HEK293 (cell line): ENCODE measurements around the gene SP140L.
"Not testable (repeated sequence)": the region's sequence is repeated elsewhere in the genome, so short reads cannot be mapped to it uniquely, and the experiment has no call there.

ENCODE experiments used
- CTCF ChIA-PET: fragments of 350-600 bp; formaldehyde crosslinking; extraction: SDS; loops from one replicate; lab custom pipeline; 2021; ENCODE audit warnings: antibody characterized with exemption; lab: Yijun Ruan, JAX
- POLR2A ChIA-PET: fragments of 300-600 bp; formaldehyde crosslinking; extraction: SDS; loops from one replicate; lab custom pipeline; 2020; ENCODE audit warnings: antibody characterized with exemption, inconsistent platforms; lab: Yijun Ruan, JAX
- H3K27ac ChIP-seq: fragments of 200-500 bp; sonication (Bioruptor generic); 2 replicates; pipeline ENCODE4 v1.5.1; 2014; ENCODE audit warnings: low read depth, low read length, control low read depth, inconsistent platforms; ENCODE audit errors: extremely low read depth
- H3K36me3 ChIP-seq, 2 experiments: fragments of 200-500 bp in 1 of 2; sonication (Bioruptor generic) in 1 of 2; 1 replicate in 1 of 2; 2 replicates in 1 of 2; pipeline ENCODE4 v1.5.1; 2014 to 2017; ENCODE audit warnings: inconsistent platforms in 2 of 2, low read length in 2 of 2; ENCODE audit not compliant: control insufficient read depth in 2 of 2, insufficient read depth in 1 of 2
- H3K4me1 ChIP-seq: fragments of 200-500 bp; sonication (Bioruptor generic); 2 replicates; pipeline ENCODE4 v1.5.1; 2014; ENCODE audit warnings: mild to moderate bottlenecking, low read length, inconsistent platforms; ENCODE audit not compliant: control insufficient read depth, insufficient read depth
- H3K4me3 ChIP-seq: 2 replicates; pipeline ENCODE4 v1.5.1; 2011; ENCODE audit warnings: low read depth, mild to moderate bottlenecking, control low read depth, low read length, moderate library complexity
- H3K9me3 ChIP-seq: fragments of 200-500 bp; sonication (Bioruptor generic); 2 replicates; pipeline ENCODE4 v1.5.1; 2014; ENCODE audit warnings: low read depth, low read length, inconsistent platforms; ENCODE audit not compliant: control insufficient read depth, insufficient read depth
- GLI4 ChIP-seq: fragments of 450-650 bp; formaldehyde crosslinking; IDR thresholded peaks from 2 replicates; pipeline ENCODE4 v1.5.1; 2016; ENCODE audit warnings: missing biosample characterization, missing genetic modification characterization
- GLIS2 ChIP-seq: fragments of 450-650 bp; formaldehyde crosslinking; IDR thresholded peaks from 2 replicates; pipeline ENCODE4 v1.5.1; 2016; ENCODE audit warnings: missing biosample characterization, missing genetic modification characterization
- KLF17 ChIP-seq: fragments of 450-650 bp; formaldehyde crosslinking; IDR thresholded peaks from 2 replicates; pipeline ENCODE4 v1.5.1; 2016; ENCODE audit warnings: missing biosample characterization, missing genetic modification characterization
- TSHZ1 ChIP-seq: fragments of 450-650 bp; formaldehyde crosslinking; IDR thresholded peaks from 2 replicates; pipeline ENCODE4 v1.5.1; 2016; ENCODE audit warnings: missing biosample characterization, missing genetic modification characterization, borderline replicate concordance
- ZBTB48 ChIP-seq: fragments of 450-650 bp; formaldehyde crosslinking; IDR thresholded peaks from 2 replicates; pipeline ENCODE4 v1.5.1; 2016; ENCODE audit warnings: missing biosample characterization, missing genetic modification characterization
- ZNF121 ChIP-seq: fragments of 450-650 bp; formaldehyde crosslinking; IDR thresholded peaks from 2 replicates; pipeline ENCODE4 v1.5.1; 2016; ENCODE audit warnings: missing biosample characterization, missing genetic modification characterization
- ZNF132 ChIP-seq: fragments of 450-650 bp; formaldehyde crosslinking; IDR thresholded peaks from 2 replicates; pipeline ENCODE4 v1.5.1; 2017; ENCODE audit warnings: missing biosample characterization, missing genetic modification characterization, borderline replicate concordance
- ZNF221 ChIP-seq: fragments of 450-650 bp; formaldehyde crosslinking; IDR thresholded peaks from 2 replicates; pipeline ENCODE4 v1.5.1; 2017; ENCODE audit warnings: missing biosample characterization, missing genetic modification characterization, borderline replicate concordance
- ZNF362 ChIP-seq: fragments of 450-650 bp; formaldehyde crosslinking; IDR thresholded peaks from 2 replicates; pipeline ENCODE4 v1.5.1; 2016; ENCODE audit warnings: missing biosample characterization, missing genetic modification characterization
- ZNF404 ChIP-seq: fragments of 450-650 bp; formaldehyde crosslinking; IDR thresholded peaks from 2 replicates; pipeline ENCODE4 v1.5.1; 2017; ENCODE audit warnings: missing biosample characterization, missing genetic modification characterization
- ZNF433 ChIP-seq: fragments of 450-650 bp; formaldehyde crosslinking; IDR thresholded peaks from 2 replicates; pipeline ENCODE4 v1.5.1; 2016; ENCODE audit warnings: missing biosample characterization, missing genetic modification characterization, low read depth
- ZNF548 ChIP-seq: fragments of 450-650 bp; formaldehyde crosslinking; IDR thresholded peaks from 2 replicates; pipeline ENCODE4 v1.5.1; 2016; ENCODE audit warnings: missing biosample characterization, missing genetic modification characterization
- ZNF549 ChIP-seq: fragments of 450-650 bp; IDR thresholded peaks from 2 replicates; pipeline ENCODE4 v1.5.1; 2018; ENCODE audit warnings: missing biosample characterization, missing genetic modification characterization, mild to moderate bottlenecking, inconsistent platforms, moderate library complexity
- ZNF555 ChIP-seq: fragments of 450-650 bp; formaldehyde crosslinking; conservative IDR thresholded peaks from 2 replicates; pipeline ENCODE4 v1.5.1; 2017; ENCODE audit warnings: missing biosample characterization, mild to moderate bottlenecking, missing genetic modification characterization, inconsistent platforms
- ZNF585B ChIP-seq: fragments of 450-650 bp; formaldehyde crosslinking; IDR thresholded peaks from 2 replicates; pipeline ENCODE4 v1.5.1; 2016; ENCODE audit warnings: missing biosample characterization, missing genetic modification characterization
- ZNF747 ChIP-seq: fragments of 450-650 bp; formaldehyde crosslinking; IDR thresholded peaks from 2 replicates; pipeline ENCODE4 v1.5.1; 2016; ENCODE audit warnings: missing biosample characterization, missing genetic modification characterization
- ZNF776 ChIP-seq: fragments of 450-650 bp; formaldehyde crosslinking; IDR thresholded peaks from 2 replicates; pipeline ENCODE4 v1.5.0; 2017; ENCODE audit warnings: missing biosample characterization, missing genetic modification characterization, borderline replicate concordance
- TF ChIP-seq, protein P1 (sequence below): fragments of 450-650 bp; formaldehyde crosslinking; IDR thresholded peaks from 2 replicates; pipeline ENCODE4; 2016; ENCODE audit warnings: missing biosample characterization, missing genetic modification characterization
- TF ChIP-seq, protein P2 (sequence below): fragments of 450-650 bp; formaldehyde crosslinking; IDR thresholded peaks from 2 replicates; pipeline ENCODE4 v1.5.1; 2016; ENCODE audit warnings: missing biosample characterization, missing genetic modification characterization, low read depth
- TF ChIP-seq, protein P3 (sequence below): fragments of 450-650 bp; formaldehyde crosslinking; IDR thresholded peaks from 2 replicates; pipeline ENCODE4 v1.5.1; 2016; ENCODE audit warnings: missing biosample characterization, missing genetic modification characterization
- TF ChIP-seq, protein P4 (sequence below): fragments of 450-650 bp; IDR thresholded peaks from 2 replicates; pipeline ENCODE4 v1.5.1; 2018; ENCODE audit warnings: missing biosample characterization, missing genetic modification characterization

SP140L gene

GRCh38 chr2:230408244-230408842 is 81.3 kb downstream of the SP140L start (continued):
- TF ChIP-seq, protein P1, sequence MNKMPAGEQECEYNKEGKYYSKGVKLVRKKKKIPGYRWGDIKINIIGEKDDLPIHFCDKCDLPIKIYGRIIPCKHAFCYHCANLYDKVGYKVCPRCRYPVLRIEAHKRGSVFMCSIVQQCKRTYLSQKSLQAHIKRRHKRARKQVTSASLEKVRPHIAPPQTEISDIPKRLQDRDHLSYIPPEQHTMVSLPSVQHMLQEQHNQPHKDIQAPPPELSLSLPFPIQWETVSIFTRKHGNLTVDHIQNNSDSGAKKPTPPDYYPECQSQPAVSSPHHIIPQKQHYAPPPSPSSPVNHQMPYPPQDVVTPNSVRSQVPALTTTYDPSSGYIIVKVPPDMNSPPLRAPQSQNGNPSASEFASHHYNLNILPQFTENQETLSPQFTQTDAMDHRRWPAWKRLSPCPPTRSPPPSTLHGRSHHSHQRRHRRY (tag by site-specific recombination), result no peak
- no peak for TF ChIP-seq ZNF404 (tag by site-specific recombination)
- TF ChIP-seq, protein P2, sequence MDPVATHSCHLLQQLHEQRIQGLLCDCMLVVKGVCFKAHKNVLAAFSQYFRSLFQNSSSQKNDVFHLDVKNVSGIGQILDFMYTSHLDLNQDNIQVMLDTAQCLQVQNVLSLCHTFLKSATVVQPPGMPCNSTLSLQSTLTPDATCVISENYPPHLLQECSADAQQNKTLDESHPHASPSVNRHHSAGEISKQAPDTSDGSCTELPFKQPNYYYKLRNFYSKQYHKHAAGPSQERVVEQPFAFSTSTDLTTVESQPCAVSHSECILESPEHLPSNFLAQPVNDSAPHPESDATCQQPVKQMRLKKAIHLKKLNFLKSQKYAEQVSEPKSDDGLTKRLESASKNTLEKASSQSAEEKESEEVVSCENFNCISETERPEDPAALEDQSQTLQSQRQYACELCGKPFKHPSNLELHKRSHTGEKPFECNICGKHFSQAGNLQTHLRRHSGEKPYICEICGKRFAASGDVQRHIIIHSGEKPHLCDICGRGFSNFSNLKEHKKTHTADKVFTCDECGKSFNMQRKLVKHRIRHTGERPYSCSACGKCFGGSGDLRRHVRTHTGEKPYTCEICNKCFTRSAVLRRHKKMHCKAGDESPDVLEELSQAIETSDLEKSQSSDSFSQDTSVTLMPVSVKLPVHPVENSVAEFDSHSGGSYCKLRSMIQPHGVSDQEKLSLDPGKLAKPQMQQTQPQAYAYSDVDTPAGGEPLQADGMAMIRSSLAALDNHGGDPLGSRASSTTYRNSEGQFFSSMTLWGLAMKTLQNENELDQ, result no peak
- TF ChIP-seq ZNF433 (tag by site-specific recombination), result no peak
- no peak for TF ChIP-seq ZBTB48
- no peak for TF ChIP-seq KLF17 (tag by site-specific recombination)
- TF ChIP-seq GLIS2 (tag by site-specific recombination), result no peak
- TF ChIP-seq ZNF362, result no peak
- no peak for TF ChIP-seq ZNF548 (tag by site-specific recombination)
- TF ChIP-seq GLI4 (tag by site-specific recombination), result no peak
- no peak for TF ChIP-seq ZNF221 (tag by site-specific recombination)
- no peak for TF ChIP-seq ZNF121

DNA sequence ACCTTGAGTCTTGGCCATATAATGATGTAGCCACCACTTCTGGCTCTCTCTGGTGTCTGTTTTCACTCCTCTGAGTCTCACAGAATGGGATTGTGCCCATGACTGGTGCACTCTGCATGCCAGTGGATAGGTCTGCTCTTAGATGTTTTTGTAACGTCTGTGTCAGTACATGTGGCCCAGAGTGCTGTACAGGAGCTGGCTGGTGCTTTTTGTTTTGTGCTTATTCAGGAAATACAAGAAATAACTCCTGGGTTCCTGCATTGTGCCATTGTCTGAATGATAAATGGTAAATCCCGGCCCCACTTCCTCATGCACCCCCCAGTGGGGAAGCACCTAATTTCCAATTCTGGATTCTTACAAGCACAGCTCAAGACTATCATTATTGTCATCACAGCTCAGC is 82.3 kb downstream of the SP140L start:
- CTCF ChIA-PET, H3K27ac ChIP-seq, H3K4me3 ChIP-seq, H3K9me3 ChIP-seq, H3K36me3 ChIP-seq, H3K4me1 ChIP-seq, POLR2A ChIA-PET: not testable (repeated sequence)

DNA sequence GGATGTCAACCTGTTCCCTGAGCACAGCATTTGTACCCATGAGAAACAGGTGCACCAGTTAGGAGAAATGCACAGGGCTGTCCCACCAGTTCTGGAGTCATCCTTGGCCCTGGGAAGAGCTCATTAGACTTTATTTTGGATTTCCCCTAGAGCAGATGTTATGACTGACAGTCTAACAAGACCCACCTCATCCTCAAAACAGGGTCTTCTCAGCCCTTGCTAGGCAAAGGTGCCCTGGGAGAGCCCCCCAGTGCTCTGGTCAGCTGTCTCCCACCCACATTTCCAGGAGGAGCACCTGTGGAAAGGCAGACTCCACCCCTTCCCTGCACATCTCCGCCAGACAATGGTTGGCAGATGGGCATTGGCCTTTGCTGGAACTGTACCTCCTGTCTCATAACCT is 83.3 kb downstream of the SP140L start:
- ChIA-PET CTCF (interaction anchor here (0.6 kb wide), 1 partner anchor 1003 kb away, joined by 3 read pairs; no protein-coding TSS in a partner anchor), POLR2A (no interaction called here)
- Histone ChIP-seq H3K4me1 (no peaks in the 10 kb centered on the region; the same call in 1 of the 2 replicates), H3K27ac (no peak overlapping the region), H3K4me3 (no peak overlapping the region), H3K9me3 (no peaks in the 10 kb centered on the region), H3K36me3 (no peaks in the 10 kb centered on the region)
- TF ChIP-seq ZNF132 (tag by site-specific recombination) (no peak), ZNF776 (tag by site-specific recombination) (no peak), ZNF555 (tag by site-specific recombination) (no peak), ZNF585B (tag by site-specific recombination) (no peak), ZNF747 (tag by site-specific recombination) (no peak), ZNF549 (tag by site-specific recombination) (no peak), TSHZ1 (tag by site-specific recombination) (no peak)
- TF ChIP-seq, protein P3, sequence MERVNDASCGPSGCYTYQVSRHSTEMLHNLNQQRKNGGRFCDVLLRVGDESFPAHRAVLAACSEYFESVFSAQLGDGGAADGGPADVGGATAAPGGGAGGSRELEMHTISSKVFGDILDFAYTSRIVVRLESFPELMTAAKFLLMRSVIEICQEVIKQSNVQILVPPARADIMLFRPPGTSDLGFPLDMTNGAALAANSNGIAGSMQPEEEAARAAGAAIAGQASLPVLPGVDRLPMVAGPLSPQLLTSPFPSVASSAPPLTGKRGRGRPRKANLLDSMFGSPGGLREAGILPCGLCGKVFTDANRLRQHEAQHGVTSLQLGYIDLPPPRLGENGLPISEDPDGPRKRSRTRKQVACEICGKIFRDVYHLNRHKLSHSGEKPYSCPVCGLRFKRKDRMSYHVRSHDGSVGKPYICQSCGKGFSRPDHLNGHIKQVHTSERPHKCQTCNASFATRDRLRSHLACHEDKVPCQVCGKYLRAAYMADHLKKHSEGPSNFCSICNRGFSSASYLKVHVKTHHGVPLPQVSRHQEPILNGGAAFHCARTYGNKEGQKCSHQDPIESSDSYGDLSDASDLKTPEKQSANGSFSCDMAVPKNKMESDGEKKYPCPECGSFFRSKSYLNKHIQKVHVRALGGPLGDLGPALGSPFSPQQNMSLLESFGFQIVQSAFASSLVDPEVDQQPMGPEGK (tag by site-specific recombination), result no peak
- TF ChIP-seq, protein P4, sequence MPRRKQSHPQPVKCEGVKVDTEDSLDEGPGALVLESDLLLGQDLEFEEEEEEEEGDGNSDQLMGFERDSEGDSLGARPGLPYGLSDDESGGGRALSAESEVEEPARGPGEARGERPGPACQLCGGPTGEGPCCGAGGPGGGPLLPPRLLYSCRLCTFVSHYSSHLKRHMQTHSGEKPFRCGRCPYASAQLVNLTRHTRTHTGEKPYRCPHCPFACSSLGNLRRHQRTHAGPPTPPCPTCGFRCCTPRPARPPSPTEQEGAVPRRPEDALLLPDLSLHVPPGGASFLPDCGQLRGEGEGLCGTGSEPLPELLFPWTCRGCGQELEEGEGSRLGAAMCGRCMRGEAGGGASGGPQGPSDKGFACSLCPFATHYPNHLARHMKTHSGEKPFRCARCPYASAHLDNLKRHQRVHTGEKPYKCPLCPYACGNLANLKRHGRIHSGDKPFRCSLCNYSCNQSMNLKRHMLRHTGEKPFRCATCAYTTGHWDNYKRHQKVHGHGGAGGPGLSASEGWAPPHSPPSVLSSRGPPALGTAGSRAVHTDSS, result no peak
